ENCODE measurements around the gene RPN1.

The RPN1 gene

DNA sequence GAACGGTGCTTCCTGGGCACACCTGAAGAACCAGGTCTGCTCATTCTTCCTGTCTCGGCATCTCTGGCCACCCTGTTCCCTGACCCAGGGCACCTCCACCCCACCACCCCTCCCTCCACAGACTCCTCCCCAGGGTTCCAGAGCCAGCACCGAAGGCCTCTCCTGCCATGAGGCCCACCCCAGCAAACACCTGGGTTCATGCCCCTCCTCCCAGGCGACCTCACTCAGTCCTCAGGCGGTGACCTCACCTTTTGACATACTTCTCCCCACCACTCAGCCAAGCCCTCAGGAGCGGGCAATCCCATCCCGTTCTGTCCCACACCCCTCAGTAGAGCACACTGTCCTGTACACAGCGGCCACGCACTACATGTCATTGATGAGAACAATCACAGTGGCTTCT lies 72.3 kb downstream of the RPN1 start:
- DNase-seq (ENCODE audit: low read depth), result no peak

DNA sequence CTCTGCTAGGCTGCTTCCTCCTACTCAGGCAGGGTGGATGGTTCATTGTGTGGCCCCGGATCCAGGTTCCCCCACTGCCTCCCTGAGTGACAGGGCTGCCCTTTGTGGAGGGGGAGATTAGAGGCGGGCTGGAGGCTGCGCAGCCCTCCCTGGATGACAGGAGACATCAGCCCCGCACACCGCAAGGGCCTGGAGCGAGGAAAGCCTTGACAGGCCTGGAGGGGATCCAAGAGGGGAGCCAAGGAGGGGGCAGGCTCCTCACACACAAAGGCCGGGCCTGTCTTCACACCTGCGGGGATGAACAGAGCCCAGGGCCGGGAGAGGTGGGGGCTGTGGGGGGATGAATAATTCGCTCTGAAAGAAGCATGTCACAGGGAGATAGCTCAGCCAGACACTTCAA lies 72.9 kb downstream of the RPN1 start:
- no peak for DNase-seq (ENCODE audit: low read depth)

DNA sequence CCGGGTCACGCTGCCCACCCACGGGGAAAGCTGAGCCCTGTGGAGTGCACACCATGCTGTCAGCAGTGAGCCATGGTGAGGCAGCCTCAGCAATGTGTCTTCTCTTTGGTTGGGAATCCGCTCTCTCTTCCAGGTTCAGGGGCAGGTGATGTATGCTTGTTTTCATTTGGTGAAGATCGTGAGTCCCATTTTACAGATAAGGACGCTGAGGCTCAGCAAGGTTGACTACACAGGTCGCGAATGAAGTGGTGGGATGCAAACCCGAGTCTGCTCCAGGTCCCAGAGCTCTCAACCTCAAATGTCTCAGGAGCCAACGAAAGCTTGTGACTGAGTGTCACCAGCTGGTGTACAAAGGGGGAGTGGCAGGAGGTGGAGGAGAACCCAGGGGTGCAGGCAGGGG lies 74.3 kb downstream of the RPN1 start:
- DNase-seq (ENCODE audit: low read depth), result no peak

DNA sequence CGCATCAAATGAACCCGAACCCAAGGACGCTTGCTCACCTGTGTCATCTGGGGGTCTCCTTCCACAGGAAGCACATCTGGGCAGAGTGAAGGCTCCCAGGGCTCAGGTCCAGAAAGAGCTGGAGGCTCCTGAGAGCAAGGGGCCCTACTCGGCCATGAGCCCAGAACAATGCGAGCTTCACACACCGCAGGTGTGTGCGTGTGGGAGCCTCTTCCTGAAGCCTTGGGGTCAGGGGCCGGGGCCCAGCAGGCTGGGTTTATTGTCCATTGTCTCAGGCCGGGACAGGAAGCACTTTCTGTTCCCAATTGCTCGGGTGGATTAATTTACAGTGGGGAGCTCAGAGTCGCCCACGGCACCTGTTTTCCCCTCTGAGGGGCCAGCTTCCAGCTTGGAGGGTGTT lies 74.8 kb downstream of the RPN1 start:
- DNase-seq (ENCODE audit: low read depth), result no peak

DNA sequence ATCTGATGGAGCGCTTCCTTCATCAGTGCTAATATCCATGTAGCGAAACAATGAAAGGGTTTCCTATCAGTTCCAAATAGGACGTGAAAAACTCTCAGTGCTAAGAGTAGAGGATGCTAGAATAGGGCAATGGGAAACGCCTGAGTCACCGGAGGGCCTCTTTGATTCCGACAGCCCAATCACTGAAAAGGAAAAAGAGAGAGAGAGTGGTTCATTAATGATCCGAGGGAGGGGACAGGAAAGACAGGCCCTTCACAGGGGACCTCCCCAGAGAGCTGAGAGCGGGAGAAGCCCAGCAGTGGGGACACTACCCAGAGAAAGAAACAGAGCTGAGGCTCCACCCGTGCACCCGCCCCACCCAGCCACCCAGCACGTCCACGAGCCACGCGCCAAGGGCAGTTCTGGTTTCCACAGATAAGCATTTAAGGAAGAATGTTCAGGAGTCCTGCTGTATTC lies 76.9 kb downstream of the RPN1 start:
- DNase-seq (ENCODE audit: low read depth), result no peak

DNA sequence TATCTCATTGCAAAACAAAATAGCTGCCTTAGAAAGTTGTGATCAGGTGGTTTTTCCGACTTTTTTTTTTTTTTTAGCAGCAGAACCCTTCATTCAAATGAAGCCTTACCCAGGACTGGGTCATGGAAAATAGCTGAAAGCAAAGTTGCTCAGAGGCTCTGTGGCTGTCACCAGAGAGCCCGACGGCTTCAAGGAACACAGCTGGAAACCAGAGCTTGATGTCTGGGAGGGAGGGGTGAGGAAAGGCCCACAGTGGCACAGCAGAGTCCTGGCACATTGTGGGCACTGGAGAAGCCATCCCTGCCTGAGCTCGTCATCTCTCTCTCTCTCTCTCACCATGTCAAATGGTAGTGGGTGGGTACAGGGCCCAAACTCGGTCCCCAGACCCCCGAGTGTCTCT lies 77.5 kb downstream of the RPN1 start:
- DNase-seq (ENCODE audit: low read depth), result no peak

DNA sequence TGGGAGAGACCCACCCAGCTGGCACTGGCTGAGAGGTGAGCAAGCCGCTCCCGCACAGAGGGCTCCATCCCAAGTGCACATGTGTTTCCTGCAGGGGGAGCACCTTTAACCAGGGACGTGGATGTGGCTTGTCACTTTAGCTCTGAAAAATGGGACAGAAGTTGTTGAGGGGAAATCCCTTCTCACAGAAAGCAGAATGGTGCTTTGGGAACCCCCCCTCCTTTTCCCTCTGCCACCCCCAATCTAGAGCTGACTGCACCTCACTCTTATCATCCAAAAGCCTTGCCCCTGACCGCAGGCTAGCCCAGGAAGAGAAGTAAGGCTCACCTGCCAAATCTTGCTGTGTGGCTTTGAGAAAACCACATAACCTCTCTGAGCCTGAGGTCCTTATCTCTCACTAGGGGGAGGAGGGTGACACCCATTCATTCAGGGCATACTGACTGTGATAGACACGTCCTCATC lies 77.9 kb downstream of the RPN1 start:
- DNase-seq (ENCODE audit: low read depth), result peak; percentile 41

DNA sequence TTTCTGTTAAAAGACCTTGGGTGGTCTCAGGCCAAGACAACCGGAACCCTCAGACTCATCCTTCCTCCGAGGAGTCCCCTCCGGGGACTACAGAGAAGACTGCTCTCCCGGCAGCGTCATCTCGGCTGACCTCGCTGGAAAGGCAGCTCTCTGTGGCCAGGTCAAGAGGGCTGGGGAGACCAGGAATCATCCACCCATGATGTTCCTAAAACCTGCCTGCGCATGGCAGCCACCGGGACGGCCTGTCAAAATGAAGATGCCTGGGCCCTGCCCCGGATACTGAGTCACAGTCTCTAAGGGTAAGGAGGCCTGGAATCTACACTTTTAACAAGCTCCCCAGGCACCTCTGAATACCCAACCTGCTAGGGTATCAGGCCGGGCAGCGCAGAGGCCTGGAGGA lies 78.6 kb downstream of the RPN1 start:
- no peak for DNase-seq (ENCODE audit: low read depth)

Data from activated T-cell treated with anti-CD3 and anti-CD28 coated beads for 48 hours (primary cell).